CD4-positive, alpha-beta T cell (primary cell): ENCODE data around the gene CYP4F2. TPM values are rescaled to one million over a fixed set of nuclear protein-coding genes. Genes with fewer than 3 reads are reported as not detected.
"Not testable (repeated sequence)": the region's sequence is repeated elsewhere in the genome, so short reads cannot be mapped to it uniquely, and the experiment has no call there.

ENCODE experiments used
- ATAC-seq: fragments of 200-7000 bp; cut with Tn5 transposase; one replicate; pipeline ENCODE4 v1.10.0; 2022; ENCODE audit warnings: mild to moderate bottlenecking; ENCODE audit not compliant: poor library complexity
- CTCF ChIA-PET: fragments of 350-600 bp; sonication (Branson Sonifier 250); formaldehyde crosslinking; loops from one replicate; lab custom pipeline; 2021; ENCODE audit warnings: antibody characterized with exemption, inconsistent platforms; lab: Charles Lee
- POLR2A ChIA-PET: fragments of 350-600 bp; sonication (Branson Sonifier 250); formaldehyde crosslinking; loops from one replicate; lab custom pipeline; 2021; ENCODE audit warnings: antibody characterized with exemption, inconsistent platforms; lab: Charles Lee
- DNase-seq, 14 experiments: peaks; one replicate each; pipeline ENCODE4 v3.0.0-alpha.2; 2013 to 2020; ENCODE audit warnings: mixed read lengths in 2 of 14
- H3K27ac ChIP-seq, 2 donors: one replicate each; pipeline versions ENCODE4 v1.5.1 to v1.7.0; 2013; ENCODE audit warnings: low read length in 2 of 2, low read depth in 1 of 2, mild to moderate bottlenecking in 1 of 2
- H3K27me3 ChIP-seq, 2 experiments: 1 replicate in 1 of 2; 2 replicates in 1 of 2; pipeline versions ENCODE4 v1.6.1 to v1.7.0; 2013; ENCODE audit warnings: low read length in 2 of 2, control low read depth in 1 of 2, mild to moderate bottlenecking in 1 of 2, moderate library complexity in 1 of 2; ENCODE audit not compliant: insufficient read depth in 2 of 2, control insufficient read depth in 1 of 2
- H3K36me3 ChIP-seq: one replicate; pipeline ENCODE4 v1.6.1; 2013; ENCODE audit warnings: low read length, control low read depth; ENCODE audit not compliant: insufficient read depth
- H3K4me1 ChIP-seq: one replicate; pipeline ENCODE4 v1.6.1; 2013; ENCODE audit warnings: low read length, control low read depth; ENCODE audit not compliant: insufficient read depth
- H3K4me3 ChIP-seq: one replicate; pipeline ENCODE4 v1.5.1; 2013; ENCODE audit warnings: mild to moderate bottlenecking, low read length, moderate library complexity
- H3K9me3 ChIP-seq, 2 experiments: 1 replicate in 1 of 2; 2 replicates in 1 of 2; pipeline versions ENCODE4 v1.6.1 to v1.7.0; 2013; ENCODE audit warnings: low read length in 2 of 2, mild to moderate bottlenecking in 2 of 2, control low read depth in 1 of 2, moderate library complexity in 1 of 2; ENCODE audit not compliant: control insufficient read depth in 1 of 2, insufficient read depth in 1 of 2
- H3K27ac Mint-ChIP-seq: one replicate; pipeline ENCODE4 v1.8.0; 2020; ENCODE audit warnings: mixed read lengths
- H3K27me3 Mint-ChIP-seq: one replicate; pipeline ENCODE4 v1.8.0; 2021; ENCODE audit warnings: mixed read lengths
- H3K36me3 Mint-ChIP-seq: one replicate; pipeline ENCODE4 v1.8.0; 2021; ENCODE audit warnings: low read depth, mixed read lengths
- H3K4me1 Mint-ChIP-seq: one replicate; pipeline ENCODE4 v1.8.0; 2021; ENCODE audit warnings: low read depth, mixed read lengths
- H3K4me3 Mint-ChIP-seq: one replicate; pipeline ENCODE4 v1.8.0; 2020; ENCODE audit warnings: mild to moderate bottlenecking, mixed read lengths
- H3K9me3 Mint-ChIP-seq: one replicate; pipeline ENCODE4 v1.8.0; 2020; ENCODE audit warnings: mixed read lengths
- intact Hi-C, 2 experiments: fragments of 100-400 bp; cut with DNase I in 1 of 2; cut with micrococcal nuclease in 1 of 2; formaldehyde crosslinking; loops; one replicate each; pipeline versions ENCODE4 v1.15.1 to v1.9.0; 2023 to 2025; cut with DNase I, micrococcal nuclease
- total RNA-seq, 174 experiments: library from RNA in 2 of 174; stranded (reverse) in 2 of 174; gene quantifications; one replicate each; pipeline ENCODE4 v1.2.3 and lab custom pipeline; 2021 to 2026
- TF ChIP-seq, protein P1 (sequence below): fragments of 200-600 bp; IDR thresholded peaks from one replicate; pipeline ENCODE4 v1.8.0; 2022; ENCODE audit warnings: antibody characterized with exemption, mild to moderate bottlenecking

CYP4F2 gene
- total RNA-seq, 2 experiments from 2014 or later: not detected

DNA sequence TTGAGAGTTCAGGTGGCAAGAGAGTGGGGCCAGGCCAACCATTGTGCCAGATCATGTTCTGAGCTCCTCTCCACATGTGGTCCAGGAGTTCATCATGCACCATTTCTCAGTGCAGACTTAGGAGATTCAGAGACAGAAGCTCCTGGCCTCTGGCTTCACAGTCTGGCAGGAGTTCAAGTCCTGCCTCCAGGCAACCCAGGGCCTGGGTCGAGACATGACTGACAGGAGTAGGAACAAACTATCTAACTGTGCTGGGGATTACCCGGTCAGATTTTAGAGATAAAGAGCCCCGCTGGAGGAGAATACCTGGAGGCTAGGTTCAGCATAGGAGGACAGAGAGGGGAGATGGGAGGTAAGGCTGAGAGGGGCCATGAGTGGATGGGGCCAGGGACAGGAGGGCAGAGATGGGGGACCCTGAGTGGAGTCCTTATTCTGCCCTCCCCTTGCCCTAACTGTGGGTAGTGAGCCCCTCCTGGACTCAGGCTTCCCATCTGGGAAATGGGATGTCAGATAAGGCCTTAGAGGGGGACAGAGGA, 37.4 kb upstream of the CYP4F2 start:
- Mint-ChIP-seq H3K4me1 (no peaks in the 10 kb centered on the region), H3K27me3 (peaks cover 8% of the 10 kb centered on the region), H3K4me3 (no peak overlapping the region), H3K27ac (no peak overlapping the region), H3K36me3 (no peaks in the 10 kb centered on the region), H3K9me3 (no peaks in the 10 kb centered on the region)
- intact Hi-C loops: no loop called here
- ChIA-PET POLR2A (interaction anchor here (0.5 kb wide), 1 partner anchor 58 kb away, joined by 4 read pairs; no protein-coding TSS in a partner anchor), CTCF (no interaction called here)
- ATAC-seq: no peak
- TF ChIP-seq, protein P1, sequence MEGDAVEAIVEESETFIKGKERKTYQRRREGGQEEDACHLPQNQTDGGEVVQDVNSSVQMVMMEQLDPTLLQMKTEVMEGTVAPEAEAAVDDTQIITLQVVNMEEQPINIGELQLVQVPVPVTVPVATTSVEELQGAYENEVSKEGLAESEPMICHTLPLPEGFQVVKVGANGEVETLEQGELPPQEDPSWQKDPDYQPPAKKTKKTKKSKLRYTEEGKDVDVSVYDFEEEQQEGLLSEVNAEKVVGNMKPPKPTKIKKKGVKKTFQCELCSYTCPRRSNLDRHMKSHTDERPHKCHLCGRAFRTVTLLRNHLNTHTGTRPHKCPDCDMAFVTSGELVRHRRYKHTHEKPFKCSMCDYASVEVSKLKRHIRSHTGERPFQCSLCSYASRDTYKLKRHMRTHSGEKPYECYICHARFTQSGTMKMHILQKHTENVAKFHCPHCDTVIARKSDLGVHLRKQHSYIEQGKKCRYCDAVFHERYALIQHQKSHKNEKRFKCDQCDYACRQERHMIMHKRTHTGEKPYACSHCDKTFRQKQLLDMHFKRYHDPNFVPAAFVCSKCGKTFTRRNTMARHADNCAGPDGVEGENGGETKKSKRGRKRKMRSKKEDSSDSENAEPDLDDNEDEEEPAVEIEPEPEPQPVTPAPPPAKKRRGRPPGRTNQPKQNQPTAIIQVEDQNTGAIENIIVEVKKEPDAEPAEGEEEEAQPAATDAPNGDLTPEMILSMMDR: no peak
- Histone ChIP-seq H3K4me3 (no peak overlapping the region), H3K9me3 (peaks cover 0 to 16% of the 10 kb centered on the region in 2 experiments), H3K27me3 (peaks cover 29 to 35% of the 10 kb centered on the region in 2 experiments), H3K36me3 (no peaks in the 10 kb centered on the region), H3K4me1 (no peaks in the 10 kb centered on the region), H3K27ac (no peak overlapping the region)
- no peak for DNase-seq

DNA sequence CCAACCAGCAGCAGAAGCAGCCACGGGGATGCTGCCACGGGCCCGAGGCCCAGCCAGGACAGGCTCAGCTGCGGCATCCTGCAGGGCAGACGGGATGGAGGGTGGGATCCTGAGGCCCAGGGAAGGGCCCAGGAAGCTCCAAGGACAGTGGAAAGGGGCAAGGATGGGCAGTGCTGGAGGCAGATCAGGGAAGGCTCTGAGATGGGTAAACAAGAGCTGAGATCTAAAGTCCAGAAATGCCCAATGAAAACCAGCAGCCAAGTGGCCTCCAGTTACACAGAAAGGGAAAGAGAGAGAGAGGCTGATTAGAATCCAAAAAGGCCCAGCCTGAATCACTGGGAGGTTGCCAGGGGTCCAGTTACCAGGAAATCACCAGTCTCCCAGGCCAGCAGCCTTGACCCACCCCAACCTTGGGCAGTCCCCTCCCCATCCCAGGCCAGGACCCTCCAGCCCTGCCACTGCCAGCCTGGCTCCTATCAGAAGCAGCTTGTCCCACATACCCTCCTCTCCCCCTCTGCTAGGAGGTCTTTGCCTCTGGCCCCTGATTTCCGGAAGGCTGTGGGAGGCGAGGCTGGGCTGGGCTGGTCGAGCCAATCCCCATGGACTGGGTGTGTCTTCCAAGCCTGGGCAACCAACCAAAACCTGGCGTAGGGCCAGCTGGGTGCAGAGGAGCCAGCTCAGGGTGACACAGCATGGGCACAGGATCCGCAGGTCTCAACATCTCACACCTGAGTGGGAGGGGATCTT, 36.6 kb upstream of the CYP4F2 start, which contains the start of gene CYP4F11:
Gene CYP4F11, minus strand, starts transcription at position 198 of the 747 bp plus-strand sequence. Its CDS starts 121 bp downstream, at position 77.
- H3K9me3 Mint-ChIP-seq: no peaks in the 10 kb centered on the region
- ChIA-PET POLR2A (no interaction called here), CTCF (no interaction called here)
- no peaks in the 10 kb centered on the region for H3K36me3 Mint-ChIP-seq
- Histone ChIP-seq H3K4me3 (no peak within 1 kb of the TSS), H3K4me1 (no peaks in the 10 kb centered on the region), H3K9me3 (peaks cover 0 to 13% of the 10 kb centered on the region in 2 experiments), H3K27me3 (peaks cover 26 to 36% of the 10 kb centered on the region in 2 experiments), H3K27ac (no peak within 1 kb of the TSS), H3K36me3 (no peaks in the 10 kb centered on the region)
- DNase-seq: no peak
- ATAC-seq: no peak
- intact Hi-C loops: no loop called here
- TF ChIP-seq, protein P1: no peak
- no peak within 1 kb of the TSS for H3K4me3 Mint-ChIP-seq
- H3K4me1 Mint-ChIP-seq: no peaks in the 10 kb centered on the region
- peaks cover 11% of the 10 kb centered on the region for H3K27me3 Mint-ChIP-seq
- no peak within 1 kb of the TSS for H3K27ac Mint-ChIP-seq

DNA sequence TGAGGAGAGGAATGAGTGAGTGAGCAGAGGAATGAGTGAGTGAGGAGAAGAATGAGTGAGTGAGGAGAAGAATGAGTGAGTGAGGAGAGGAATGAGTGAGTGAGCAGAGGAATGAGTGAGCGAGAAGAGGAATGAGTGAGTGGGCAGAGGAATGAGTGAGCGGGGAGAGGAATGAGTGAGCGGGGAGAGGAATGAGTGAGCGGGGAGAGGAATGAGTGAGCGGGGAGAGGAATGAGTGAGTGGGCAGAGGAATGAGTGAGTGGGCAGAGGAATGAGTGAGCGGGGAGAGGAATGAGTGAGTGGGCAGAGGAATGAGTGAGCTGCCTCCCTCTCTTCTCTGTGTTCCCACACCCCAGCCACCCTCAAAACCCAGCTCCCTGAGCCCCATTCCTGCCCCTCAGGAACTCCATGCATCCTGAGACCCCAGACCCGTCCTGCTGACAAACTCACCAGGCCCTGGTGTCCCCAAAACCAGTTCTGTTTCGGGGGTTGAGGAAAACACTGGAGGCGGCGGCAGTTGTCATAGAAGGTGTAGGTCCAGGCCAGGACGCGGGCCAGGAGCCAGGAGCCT, 36.0 kb upstream of the CYP4F2 start:
- POLR2A ChIA-PET, CTCF ChIA-PET, intact Hi-C loops, H3K27ac Mint-ChIP-seq, H3K36me3 Mint-ChIP-seq, H3K4me1 ChIP-seq, ATAC-seq, H3K9me3 Mint-ChIP-seq, H3K9me3 ChIP-seq, H3K36me3 ChIP-seq, DNase-seq, H3K4me3 Mint-ChIP-seq, H3K27ac ChIP-seq, H3K4me3 ChIP-seq, H3K4me1 Mint-ChIP-seq: not testable (repeated sequence)
- peaks cover 29 to 40% of the 10 kb centered on the region in 2 experiments for H3K27me3 ChIP-seq
- H3K27me3 Mint-ChIP-seq: peaks cover 18% of the 10 kb centered on the region
